ENCODE measurements around the gene VSIG10L. TPM values are rescaled to one million over a fixed set of nuclear protein-coding genes. Genes with fewer than 3 reads are reported as not detected.

The VSIG10L gene
- total RNA-seq = 0.52 and 0.97 TPM in 2 replicates

DNA sequence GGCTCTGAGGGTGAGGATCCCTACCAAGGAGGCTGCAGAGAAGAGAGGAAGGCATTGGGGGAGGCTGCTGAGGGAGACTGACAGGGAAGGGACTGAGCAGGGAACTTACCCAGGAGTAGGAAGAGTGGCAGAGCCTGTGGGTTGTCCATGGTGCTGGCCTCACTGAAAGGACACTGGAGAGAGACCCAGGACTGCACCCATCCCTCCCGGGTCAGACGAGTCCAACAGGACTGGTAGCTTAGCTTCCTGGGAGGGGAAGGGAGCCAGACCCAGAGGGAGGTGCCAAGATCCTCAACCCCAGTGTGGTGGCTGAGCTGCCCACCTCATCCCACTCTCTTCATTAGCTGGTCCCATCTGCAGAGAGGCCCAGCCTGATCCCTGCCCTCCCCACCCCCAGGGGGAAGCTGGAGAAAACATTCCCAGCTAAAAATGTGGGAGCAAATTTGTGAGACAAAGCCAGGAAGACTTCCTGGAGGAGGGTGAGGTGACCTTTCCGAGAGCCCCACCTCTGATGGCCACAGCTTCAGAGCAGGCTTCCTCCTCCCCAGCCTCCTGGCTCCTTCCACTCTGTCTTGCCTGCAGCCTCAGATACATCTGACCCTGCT lies at the start of gene VSIG10L:
VSIG10L (minus strand) TSS at position 164 of the 605 bp plus-strand sequence; CDS start at position 149, 15 bp downstream.

DNA sequence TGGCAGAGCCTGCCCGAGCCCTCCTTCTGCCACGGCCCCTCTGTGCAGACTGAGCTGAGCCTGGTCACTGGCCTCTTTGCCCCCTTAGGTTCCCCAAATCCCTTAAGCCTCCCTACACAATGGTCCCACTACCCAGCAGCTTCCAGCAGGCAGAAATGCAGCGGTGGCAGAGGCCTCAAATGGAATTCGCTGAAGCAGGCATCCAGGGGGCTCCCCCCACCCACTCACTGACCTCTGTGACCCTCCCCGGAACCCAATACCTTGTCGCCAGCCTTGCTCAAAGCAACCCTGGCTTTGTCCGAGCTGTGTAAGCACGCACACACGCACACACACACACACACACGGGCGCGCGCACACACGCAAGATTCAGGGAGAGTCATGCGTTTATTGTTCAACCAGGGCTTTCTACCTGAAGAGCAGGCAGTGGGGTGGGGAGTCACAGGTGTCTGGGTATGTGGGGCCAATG lies 46.0 kb upstream of the VSIG10L start, which contains the start of gene LIM2:
LIM2 (minus strand) TSS at position 51 of the 466 bp plus-strand sequence. CDS start 531 bp downstream, outside the sequence.

DNA sequence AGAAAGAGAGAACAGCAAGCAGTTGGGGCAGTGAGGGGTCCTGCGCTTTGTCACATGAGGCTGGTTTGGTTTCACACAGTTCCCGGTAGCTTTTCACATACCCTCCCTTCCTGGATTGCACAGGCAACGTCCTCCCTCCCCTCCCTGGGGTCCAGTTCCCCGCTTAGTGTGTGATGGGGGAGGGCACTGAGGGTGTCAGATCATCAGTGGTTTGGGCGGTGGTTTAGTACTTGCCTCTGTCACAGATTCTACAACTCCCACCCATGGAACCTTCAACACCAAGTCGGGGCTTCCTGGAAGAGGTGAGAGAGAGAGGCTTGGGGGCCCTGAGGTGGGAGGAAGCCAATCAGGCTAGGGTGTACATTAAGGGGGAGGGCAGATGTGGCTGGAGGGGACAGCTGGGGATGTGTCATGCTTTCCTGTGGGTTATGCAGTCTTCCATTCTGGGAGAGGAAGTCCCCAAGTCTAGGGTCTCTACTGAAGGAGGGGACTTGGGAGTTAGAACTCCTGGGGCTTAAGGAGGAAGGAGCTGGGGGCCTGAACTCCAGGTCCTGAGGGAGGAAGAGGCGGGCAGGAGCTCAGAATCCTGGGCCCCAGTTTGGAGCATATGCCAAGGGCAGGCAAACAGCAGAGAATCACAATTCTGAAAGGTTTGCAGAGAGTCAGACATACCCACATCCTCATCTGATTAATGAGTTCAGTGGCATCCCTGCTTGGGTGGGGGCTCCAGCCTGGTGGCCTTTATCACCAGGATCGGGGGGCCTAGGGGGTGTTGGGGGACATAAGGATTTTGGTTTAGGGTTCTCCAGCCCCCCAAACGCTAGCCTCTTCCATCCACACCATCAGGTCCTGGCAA lies 30.9 kb upstream of the VSIG10L start, which contains the start of gene NKG7:
NKG7 (minus strand) TSS at position 6 of the 856 bp plus-strand sequence. CDS start 119 bp downstream, outside the sequence.

DNA sequence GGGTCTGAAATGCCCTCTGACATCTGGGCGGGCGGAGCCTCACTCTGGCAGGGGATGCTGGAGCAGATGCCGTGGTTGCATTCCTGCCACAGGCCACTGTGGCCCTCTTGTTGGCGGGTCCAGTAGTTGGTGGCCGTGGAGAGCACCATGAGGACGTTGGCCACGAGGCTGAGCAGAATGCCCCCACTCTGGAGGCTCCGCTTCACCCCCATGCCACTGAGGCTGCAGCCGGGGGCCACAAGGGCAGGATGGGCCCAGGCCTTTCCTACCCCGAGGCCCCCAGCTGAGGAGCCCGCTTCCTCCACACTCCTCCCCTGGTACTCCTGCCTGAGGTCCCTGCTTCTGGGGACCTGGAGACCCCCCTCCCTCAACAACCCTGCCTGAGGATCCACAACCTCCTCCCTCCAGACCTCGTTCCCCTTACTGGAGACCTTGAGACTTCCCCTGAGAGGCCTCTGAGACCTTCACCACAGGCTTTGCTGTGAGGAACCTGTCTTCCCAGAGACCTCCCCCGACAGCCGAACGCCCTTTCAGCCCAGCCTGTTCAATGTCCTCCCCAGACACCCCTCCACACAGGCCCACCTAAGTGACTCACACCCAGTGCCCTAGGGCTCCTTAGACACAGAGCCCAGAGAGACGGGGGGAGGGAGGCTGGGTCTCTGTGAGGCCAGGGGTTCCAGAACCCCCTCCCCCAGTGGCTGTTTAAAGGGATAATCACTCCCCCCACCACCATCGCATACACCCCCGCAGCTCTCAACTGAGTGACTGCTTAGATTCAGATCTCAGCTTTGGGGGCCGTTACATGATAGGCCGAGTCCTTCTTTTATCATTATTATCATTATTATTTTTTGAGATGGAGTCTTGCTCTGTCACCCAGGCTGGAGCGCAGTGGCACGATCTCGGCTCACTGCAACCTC lies 26.7 kb upstream of the VSIG10L start, which contains the start of gene CLDND2:
CLDND2 (minus strand) TSS at position 638 of the 917 bp plus-strand sequence; CDS start at position 212, 426 bp downstream.

DNA sequence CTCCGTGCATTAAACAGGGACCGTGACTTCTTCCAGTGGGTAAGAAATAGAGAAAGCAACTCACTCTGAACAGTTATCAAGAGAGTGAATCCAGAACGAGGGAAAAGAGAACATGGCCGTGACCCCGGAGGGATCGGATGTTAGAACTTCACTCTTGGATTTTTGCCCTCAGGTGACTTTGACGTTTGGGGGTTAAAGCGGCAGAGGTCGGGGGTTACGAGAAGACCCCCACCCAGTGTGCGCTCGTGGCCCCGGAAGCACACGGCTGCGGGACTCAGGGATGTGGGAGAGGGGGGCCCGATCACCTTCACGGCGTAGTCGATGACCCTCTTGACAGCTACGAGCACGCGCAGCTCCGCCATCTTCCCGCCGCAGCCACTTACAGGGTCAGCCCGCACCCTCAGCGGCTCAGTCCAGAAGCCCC lies 24.0 kb upstream of the VSIG10L start, which contains the start of gene ETFB:
ETFB (minus strand) TSS at position 424 of the 424 bp plus-strand sequence; CDS start at position 362, 62 bp downstream.

DNA sequence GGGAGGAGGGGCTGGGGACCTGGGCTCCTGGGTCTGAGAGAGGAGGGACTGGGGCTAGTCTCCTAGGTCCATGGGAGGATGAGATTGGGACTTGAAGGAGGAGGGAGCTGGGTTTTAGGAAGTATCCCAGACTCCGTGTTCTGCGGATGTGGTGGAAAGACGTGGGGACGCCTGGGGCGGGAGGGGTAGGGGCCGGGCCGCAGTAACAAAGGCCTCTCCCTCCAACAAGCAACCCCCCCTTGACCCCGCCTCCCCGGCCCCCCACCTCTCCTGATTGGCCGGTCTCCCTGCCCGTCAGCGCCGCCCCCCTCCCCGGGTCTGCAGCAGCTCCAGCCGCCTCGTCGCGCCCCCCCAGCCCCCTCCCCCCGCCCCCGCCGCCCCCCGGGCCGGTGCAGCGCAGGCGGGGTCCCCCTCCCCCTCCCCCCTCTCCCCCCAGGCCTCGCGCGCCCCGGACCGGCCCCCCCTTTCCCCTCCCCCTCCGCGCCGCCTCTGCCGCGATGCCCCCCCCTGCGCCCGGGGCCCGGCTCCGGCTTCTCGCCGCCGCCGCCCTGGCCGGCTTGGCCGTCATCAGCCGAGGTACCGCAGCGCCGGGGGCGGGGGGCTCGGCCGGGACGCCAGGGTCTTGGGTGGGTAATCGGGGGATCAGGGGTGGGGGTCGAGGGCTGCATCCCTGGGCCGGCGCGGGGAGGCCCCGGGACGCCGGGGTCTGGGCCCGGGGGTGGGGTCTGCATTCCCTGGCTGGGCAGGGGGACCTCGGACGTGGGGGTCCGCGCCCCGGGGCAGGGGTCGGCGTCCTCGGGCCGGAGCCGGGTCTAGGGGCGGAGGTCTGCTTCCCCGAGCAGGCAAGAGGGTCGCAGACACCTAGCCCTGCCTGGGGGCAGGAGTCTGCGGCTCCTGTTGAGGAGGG lies 30.3 kb downstream of the VSIG10L start, which contains the start of gene IGLON5:
IGLON5 (plus strand) TSS at position 294 of the 907 bp plus-strand sequence; CDS start at position 498, 204 bp downstream.

Other genes starting within 250 kb of the VSIG10L start
- 2.5 and 3.6 TPM in 2 replicates for gene CTU1, start 233.7 kb downstream of the VSIG10L start, total RNA-seq
- not detected in 2 replicates for gene SIGLEC9, start 217.2 kb downstream of the VSIG10L start, total RNA-seq
- not detected in 2 replicates for gene SIGLEC7, start 199.8 kb downstream of the VSIG10L start, total RNA-seq
- not detected in 2 replicates for gene CD33, start 117.1 kb downstream of the VSIG10L start, total RNA-seq
- gene SIGLECL1, start 91.1 kb downstream of the VSIG10L start, total RNA-seq = not detected in 2 replicates
- under 0.01 TPM in 1 of 2 replicates, not detected in the other for gene IGLON5, start 30.5 kb downstream of the VSIG10L start, total RNA-seq
- 84.9 and 86.9 TPM in 2 replicates for gene ETFB, start 24.2 kb upstream of the VSIG10L start, total RNA-seq
- not detected in 2 replicates for gene CLDND2, start 26.9 kb upstream of the VSIG10L start, total RNA-seq
- not detected in 2 replicates for gene NKG7, start 30.5 kb upstream of the VSIG10L start, total RNA-seq
- not detected in 2 replicates for gene LIM2, start 45.8 kb upstream of the VSIG10L start, total RNA-seq
- not detected in 2 replicates for gene C19orf84, start 48.5 kb upstream of the VSIG10L start, total RNA-seq
- not detected in 2 replicates for gene SIGLEC10, start 75.5 kb upstream of the VSIG10L start, total RNA-seq
- gene SIGLEC8, start 116.3 kb upstream of the VSIG10L start, total RNA-seq = not detected in 2 replicates
- gene CEACAM18, start 136.4 kb upstream of the VSIG10L start, total RNA-seq = not detected in 2 replicates
- not detected in 2 replicates for gene SIGLEC12, start 159.7 kb upstream of the VSIG10L start, total RNA-seq
- not detected in 2 replicates for gene SIGLEC6, start 189.5 kb upstream of the VSIG10L start, total RNA-seq
- gene ZNF175, start 229.1 kb upstream of the VSIG10L start, total RNA-seq = 12.2 and 16.4 TPM in 2 replicates